H9 (cell line): ENCODE measurements around the gene GAS2L2. TPM values are rescaled to one million over a fixed set of nuclear protein-coding genes. Genes with fewer than 3 reads are reported as not detected.
A peak's percentile ranks its signal among the peaks of the same experiment; 100 is the strongest.

Experiments
- DNase-seq: peaks from one replicate; pipeline ENCODE4 v3.0.0-alpha.2; 2017
- H2AFZ ChIP-seq: one replicate; pipeline ENCODE4 v1.6.1; 2013; ENCODE audit warnings: mild to moderate bottlenecking, low read length, control low read depth, moderate library complexity
- H2AK5ac ChIP-seq: 2 replicates; pipeline ENCODE4 v1.6.1; 2013; ENCODE audit warnings: low read length, control low read depth, mixed read lengths; ENCODE audit not compliant: insufficient read length
- H2BK120ac ChIP-seq: one replicate; pipeline ENCODE4 v1.6.1; 2013; ENCODE audit warnings: low read depth, mild to moderate bottlenecking, low read length, control low read depth, inconsistent platforms; ENCODE audit not compliant: poor library complexity, severe bottlenecking
- H2BK12ac ChIP-seq: 2 replicates; pipeline ENCODE4 v1.6.1; 2013; ENCODE audit warnings: low read length, control low read depth, mixed read lengths, low read depth; ENCODE audit not compliant: insufficient read length
- H2BK15ac ChIP-seq: 2 replicates; pipeline ENCODE4 v1.6.1; 2013; ENCODE audit warnings: low read depth, low read length, control low read depth
- H2BK20ac ChIP-seq: one replicate; pipeline ENCODE4 v1.6.1; 2013; ENCODE audit warnings: low read depth, mild to moderate bottlenecking, low read length, control low read depth, inconsistent platforms; ENCODE audit not compliant: poor library complexity, severe bottlenecking
- H2BK5ac ChIP-seq: 2 replicates; pipeline ENCODE4 v1.6.1; 2013; ENCODE audit warnings: low read length, control low read depth, mixed read lengths; ENCODE audit not compliant: insufficient read length
- H3K14ac ChIP-seq: 2 replicates; pipeline ENCODE4 v1.6.1; 2013; ENCODE audit warnings: low read length, control low read depth; ENCODE audit not compliant: insufficient read depth
- H3K18ac ChIP-seq: 2 replicates; pipeline ENCODE4 v1.6.1; 2013; ENCODE audit warnings: low read depth, mild to moderate bottlenecking, mixed read lengths, low read length, control low read depth; ENCODE audit not compliant: insufficient read length
- H3K23ac ChIP-seq: 2 replicates; pipeline ENCODE4 v1.6.1; 2013; ENCODE audit warnings: low read length, control low read depth, mixed read lengths, low read depth; ENCODE audit not compliant: insufficient read length
- H3K23me2 ChIP-seq: 2 replicates; pipeline ENCODE4 v1.6.1; 2013; ENCODE audit warnings: low read depth, mild to moderate bottlenecking, mixed read lengths, low read length, control low read depth; ENCODE audit not compliant: insufficient read length, poor library complexity, severe bottlenecking
- H3K27ac ChIP-seq: 2 replicates; pipeline ENCODE4 v1.5.1; 2013; ENCODE audit warnings: low read length, control low read depth, mixed read lengths, low read depth; ENCODE audit not compliant: insufficient read length
- H3K27me3 ChIP-seq: 2 replicates; pipeline ENCODE4 v1.6.1; 2013; ENCODE audit warnings: low read length, control low read depth, inconsistent platforms; ENCODE audit not compliant: insufficient read depth
- H3K4ac ChIP-seq: 2 replicates; pipeline ENCODE4 v1.6.1; 2013; ENCODE audit warnings: low read depth, mild to moderate bottlenecking, control low read depth, inconsistent platforms, low read length, moderate library complexity
- H3K4me1 ChIP-seq: 2 replicates; pipeline ENCODE4 v1.6.1; 2013; ENCODE audit warnings: low read length, control low read depth, inconsistent platforms; ENCODE audit not compliant: insufficient read depth
- H3K4me2 ChIP-seq: 2 replicates; pipeline ENCODE4 v1.6.1; 2013; ENCODE audit warnings: low read length, control low read depth, mixed read lengths; ENCODE audit not compliant: insufficient read length, insufficient read depth
- H3K56ac ChIP-seq: 2 replicates; pipeline ENCODE4 v1.6.1; 2013; ENCODE audit warnings: low read depth, mild to moderate bottlenecking, mixed read lengths, low read length, control low read depth; ENCODE audit not compliant: insufficient read length
- H3K79me1 ChIP-seq: 2 replicates; pipeline ENCODE4 v1.6.1; 2013; ENCODE audit warnings: low read depth, mild to moderate bottlenecking, moderate library complexity, low read length, control low read depth, inconsistent platforms; ENCODE audit not compliant: insufficient read depth, poor library complexity, severe bottlenecking
- H3K79me2 ChIP-seq: 2 replicates; pipeline ENCODE4 v1.6.1; 2013; ENCODE audit warnings: low read length, control low read depth, inconsistent platforms; ENCODE audit not compliant: insufficient read depth
- H3K9ac ChIP-seq: 2 replicates; pipeline ENCODE4 v1.6.1; 2013; ENCODE audit warnings: low read length, control low read depth, mixed read lengths; ENCODE audit not compliant: insufficient read length; ENCODE audit errors: extremely low read depth
- H3K9me3 ChIP-seq: one replicate; pipeline ENCODE4 v1.6.1; 2013; ENCODE audit warnings: low read depth, low read length, inconsistent platforms; ENCODE audit not compliant: control insufficient read depth
- H3T11ph ChIP-seq: one replicate; pipeline ENCODE4 v1.6.1; 2013; ENCODE audit warnings: mild to moderate bottlenecking, low read length, control low read depth, inconsistent platforms
- H4K20me1 ChIP-seq: one replicate; pipeline ENCODE4 v1.6.1; 2013; ENCODE audit not compliant: control insufficient read depth, insufficient read length, insufficient read depth
- H4K5ac ChIP-seq: 2 replicates; pipeline ENCODE4 v1.6.1; 2013; ENCODE audit warnings: low read depth, mild to moderate bottlenecking, mixed read lengths, low read length, control low read depth; ENCODE audit not compliant: insufficient read length
- H4K8ac ChIP-seq: replicated peaks from 2 replicates; pipeline ENCODE4 v1.6.1; 2013; ENCODE audit warnings: low read length, control low read depth, mixed read lengths, low read depth; ENCODE audit not compliant: insufficient read length
- H4K91ac ChIP-seq: 2 replicates; pipeline ENCODE4 v1.6.1; 2013; ENCODE audit warnings: low read depth, mild to moderate bottlenecking, moderate library complexity, mixed read lengths, low read length, control low read depth; ENCODE audit not compliant: insufficient read length
- H3K27ac Mint-ChIP-seq, 3 experiments: 2 replicates in 2 of 3; 3 replicates in 1 of 3; pipeline ENCODE4 v1.8.0; 2020 to 2021; ENCODE audit warnings: mixed read lengths in 3 of 3, mild to moderate bottlenecking in 1 of 3, moderate library complexity in 1 of 3
- H3K27me3 Mint-ChIP-seq: 2 replicates; pipeline ENCODE4 v1.8.0; 2021; ENCODE audit warnings: low read depth, mild to moderate bottlenecking, moderate library complexity, mixed read lengths
- H3K36me3 Mint-ChIP-seq, 3 experiments: 2 replicates in 2 of 3; 3 replicates in 1 of 3; pipeline ENCODE4 v1.8.0; 2020 to 2021; ENCODE audit warnings: low read depth in 3 of 3, mixed read lengths in 3 of 3; ENCODE audit not compliant: insufficient read depth in 1 of 3
- H3K4me1 Mint-ChIP-seq, 2 experiments: 2 replicates each; pipeline ENCODE4 v1.8.0; 2020; ENCODE audit warnings: mixed read lengths in 2 of 2
- H3K4me3 Mint-ChIP-seq, 2 experiments: 2 replicates in 1 of 2; 3 replicates in 1 of 2; pipeline ENCODE4 v1.8.0; 2020 to 2021; ENCODE audit warnings: mild to moderate bottlenecking in 2 of 2, mixed read lengths in 2 of 2, moderate library complexity in 1 of 2
- H3K9me3 Mint-ChIP-seq, 2 experiments: 2 replicates in 1 of 2; 3 replicates in 1 of 2; pipeline ENCODE4 v1.8.0; 2020; ENCODE audit warnings: mild to moderate bottlenecking in 2 of 2, mixed read lengths in 2 of 2, moderate library complexity in 1 of 2
- CTCF ChIP-seq: fragments of 200-600 bp; sonication (generic); conservative IDR thresholded peaks from 3 replicates; pipeline ENCODE4 v1.8.0; 2021; ENCODE audit warnings: antibody characterized with exemption, mild to moderate bottlenecking
- WGBS: extraction: QIAGEN DNeasy Blood & Tissue Kit; methylation state at CpG from one replicate; pipeline ENCODE4 v1.1.7; 2013; ENCODE audit warnings: missing lambda C conversion rate, low lambda C conversion rate, mixed read lengths; ENCODE audit not compliant: insufficient read length; ENCODE audit errors: extremely low coverage; 5-methylcytosine and 5-hydroxymethylcytosine counted together
- total RNA-seq: library from RNA; stranded (reverse); gene quantifications from 2 replicates; pipeline ENCODE4 v1.2.1, GENCODE V29; 2021

The GAS2L2 gene
- total RNA-seq, 1 experiment from 2014 or later = not detected

DNA sequence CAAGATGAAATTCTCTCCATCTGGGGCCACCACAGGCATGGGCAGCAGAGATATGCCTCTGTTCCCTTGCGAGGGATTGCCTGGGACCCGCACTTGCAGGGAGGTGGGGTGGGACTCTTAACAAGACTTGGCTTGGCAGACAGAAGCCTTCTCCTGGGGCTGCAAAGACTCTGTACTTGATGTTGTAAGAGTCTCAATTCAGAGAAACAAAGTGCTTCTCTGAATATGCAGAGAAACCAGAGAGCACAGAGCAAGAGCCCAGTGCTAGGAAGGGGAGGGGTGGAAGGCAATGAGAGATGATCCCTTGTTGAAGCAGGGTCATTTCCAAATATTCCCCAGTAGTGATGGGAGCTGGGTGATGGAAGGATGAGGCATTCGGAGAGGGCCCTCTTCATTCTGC, 40.2 kb upstream of the GAS2L2 start:
- H3K23ac ChIP-seq = no peak overlapping the region
- H3K9ac ChIP-seq = no peak overlapping the region
- H2BK20ac ChIP-seq = no peak overlapping the region
- H4K5ac ChIP-seq = no peak overlapping the region
- H3K4me1 Mint-ChIP-seq = peaks cover 6 to 18% of the 10 kb centered on the region in 2 experiments
- no peak overlapping the region for H2AFZ ChIP-seq
- H3K18ac ChIP-seq = no peak overlapping the region
- no peak overlapping the region for H3K14ac ChIP-seq
- H3K9me3 Mint-ChIP-seq = no peaks in the 10 kb centered on the region
- H2BK120ac ChIP-seq = no peak overlapping the region
- H4K20me1 ChIP-seq = no peaks in the 10 kb centered on the region
- H3K27me3 Mint-ChIP-seq = peaks cover 96% of the 10 kb centered on the region
- no peak overlapping the region for H2AK5ac ChIP-seq
- no CpG with 5 or more reads among the region's 3 CpGs for WGBS
- no peak overlapping the region for H3K4ac ChIP-seq
- no peaks in the 10 kb centered on the region for H3K9me3 ChIP-seq
- no peak overlapping the region for H3K27ac ChIP-seq
- H2BK15ac ChIP-seq = no peak overlapping the region
- peaks cover 30% of the 10 kb centered on the region for H3K27me3 ChIP-seq
- no peak overlapping the region for H4K91ac ChIP-seq
- H3K27ac Mint-ChIP-seq = no peak overlapping the region
- H3K79me2 ChIP-seq = no peaks in the 10 kb centered on the region
- H2BK5ac ChIP-seq = no peak overlapping the region
- H3K56ac ChIP-seq = no peak overlapping the region
- no peaks in the 10 kb centered on the region for H3K36me3 Mint-ChIP-seq
- H3K4me3 Mint-ChIP-seq = peak overlapping the region in 1 of 2 experiments; percentile 53; a peak in 3 of 5 replicates
- H3K79me1 ChIP-seq = no peaks in the 10 kb centered on the region
- peaks cover 6% of the 10 kb centered on the region for H3K23me2 ChIP-seq
- H4K8ac ChIP-seq = no peak overlapping the region
- no peak overlapping the region for H3K4me2 ChIP-seq
- TF ChIP-seq CTCF = no peak
- H3K4me1 ChIP-seq = 0 out of 2 replicates have a peak, but pooled peaks cover 2% of the 10 kb centered on the region
- no peak overlapping the region for H2BK12ac ChIP-seq
- H3T11ph ChIP-seq = no peak overlapping the region
- DNase-seq = peak; percentile 27
